ENCODE measurements around the gene GSG1L2.

The GSG1L2 gene

GRCh38 chr17:9824797-9825338 lies 3.0 kb upstream of the GSG1L2 start:
- no peak for DNase-seq

- no peak for DNase-seq
Measured at GRCh38 chr17:9824094-9824493, 2.2 kb upstream of the GSG1L2 start.

- no peak for DNase-seq
Measured at GRCh38 chr17:9820448-9820847, 1.4 kb downstream of the GSG1L2 start.

- DNase-seq: no peak
Measured at GRCh38 chr17:9818760-9819159, 3.1 kb downstream of the GSG1L2 start.

- peak; percentile 51 for DNase-seq
Measured at GRCh38 chr17:9817086-9817485, 4.8 kb downstream of the GSG1L2 start.

- no peak for DNase-seq
Measured at GRCh38 chr17:9816472-9816871, 5.4 kb downstream of the GSG1L2 start.

- DNase-seq: no peak
Measured at GRCh38 chr17:9814337-9814945, 7.4 kb downstream of the GSG1L2 start.

- DNase-seq: no peak
Measured at GRCh38 chr17:9813166-9813565, 8.7 kb downstream of the GSG1L2 start.

GRCh38 chr17:9811537-9811936 lies 10.3 kb downstream of the GSG1L2 start:
- DNase-seq: no peak

- DNase-seq: no peak
Measured at GRCh38 chr17:9811086-9811485, 10.8 kb downstream of the GSG1L2 start.

- no peak for DNase-seq
Measured at GRCh38 chr17:9810100-9810949, 11.6 kb downstream of the GSG1L2 start.

- no peak for DNase-seq
Measured at GRCh38 chr17:9809409-9809808, 12.5 kb downstream of the GSG1L2 start.

- DNase-seq: no peak
Measured at GRCh38 chr17:9806699-9807098, 15.2 kb downstream of the GSG1L2 start.

- DNase-seq: no peak
Measured at GRCh38 chr17:9805769-9806168, 16.1 kb downstream of the GSG1L2 start.

- no peak for DNase-seq
Measured at GRCh38 chr17:9802697-9803096, 19.2 kb downstream of the GSG1L2 start.

- DNase-seq: no peak
Measured at GRCh38 chr17:9802294-9802693, 19.6 kb downstream of the GSG1L2 start.

GRCh38 chr17:9801505-9801904 lies 20.4 kb downstream of the GSG1L2 start:
- DNase-seq: no peak

- DNase-seq: no peak
Measured at GRCh38 chr17:9798724-9799123, 23.2 kb downstream of the GSG1L2 start.

GRCh38 chr17:9798008-9798407 lies 23.9 kb downstream of the GSG1L2 start:
- DNase-seq: no peak

- no peak for DNase-seq
Measured at GRCh38 chr17:9792181-9792840, 29.6 kb downstream of the GSG1L2 start.

- peak; percentile 60 for DNase-seq
Measured at GRCh38 chr17:9790889-9791876, 30.7 kb downstream of the GSG1L2 start, which contains the start of gene DHRS7C. TSS of gene DHRS7C (minus strand) at chr17:9791592. CDS start at chr17:9791284, 308 bp downstream.

- DNase-seq: no peak
Measured at GRCh38 chr17:9790316-9790715, 31.6 kb downstream of the GSG1L2 start.
